GM23338 (cell line): ENCODE data around the gene GPC5. TPM values are rescaled to one million over a fixed set of nuclear protein-coding genes. Genes with fewer than 3 reads are reported as not detected.
A peak's percentile ranks its signal among the peaks of the same experiment; 100 is the strongest.

ENCODE experiments used
- ATAC-seq: fragments of 200-7000 bp; cut with Tn5 transposase; 3 replicates; pipeline ENCODE4 v1.9.1; 2020
- DNase-seq: peaks from one replicate; pipeline ENCODE4 v3.0.0-alpha.2; 2015; ENCODE audit warnings: low spot score
- H2AFZ ChIP-seq: fragments of 200-600 bp; sonication (generic); 2 replicates; pipeline ENCODE4 v1.8.0; 2016; ENCODE audit warnings: antibody characterized with exemption, mild to moderate bottlenecking, moderate library complexity
- H3F3A ChIP-seq: fragments of 200-600 bp; sonication (generic); replicated peaks from 2 replicates; pipeline ENCODE4 v1.8.0; 2017; ENCODE audit warnings: antibody characterized with exemption, mixed run types, low read depth
- H3K27ac ChIP-seq: fragments of 200-600 bp; sonication (generic); 2 replicates; pipeline ENCODE4 v1.6.1; 2016; ENCODE audit warnings: low read depth
- H3K27me3 ChIP-seq: fragments of 200-600 bp; sonication (generic); 2 replicates; pipeline ENCODE4 v1.8.0; 2016; ENCODE audit warnings: mild to moderate bottlenecking, mixed run types, moderate library complexity; ENCODE audit not compliant: insufficient read depth
- H3K36me3 ChIP-seq: fragments of 200-600 bp; sonication (generic); 2 replicates; pipeline ENCODE4 v1.8.0; 2016; ENCODE audit warnings: mild to moderate bottlenecking; ENCODE audit not compliant: insufficient read depth
- H3K4me1 ChIP-seq: fragments of 200-600 bp; sonication (generic); 2 replicates; pipeline ENCODE4 v1.8.0; 2016; ENCODE audit warnings: mild to moderate bottlenecking, moderate library complexity; ENCODE audit not compliant: insufficient read depth
- H3K4me2 ChIP-seq: fragments of 200-600 bp; sonication (generic); 2 replicates; pipeline ENCODE4 v1.7.1; 2017; ENCODE audit warnings: mixed run types
- H3K4me3 ChIP-seq: fragments of 200-600 bp; sonication (generic); 2 replicates; pipeline ENCODE4 v1.6.1; 2016; ENCODE audit warnings: mixed run types
- H3K79me2 ChIP-seq: fragments of 200-600 bp; sonication (generic); replicated peaks from 2 replicates; pipeline ENCODE4 v1.8.0; 2017; ENCODE audit warnings: mild to moderate bottlenecking; ENCODE audit not compliant: insufficient read depth
- H3K9me2 ChIP-seq: fragments of 200-600 bp; sonication (generic); 2 replicates; pipeline ENCODE4 v1.8.0; 2017; ENCODE audit not compliant: insufficient read depth
- H4K20me1 ChIP-seq: fragments of 200-600 bp; sonication (generic); replicated peaks from 2 replicates; pipeline ENCODE4 v1.8.0; 2017; ENCODE audit warnings: mild to moderate bottlenecking; ENCODE audit not compliant: insufficient read depth
- H3K27ac Mint-ChIP-seq: 2 replicates; pipeline ENCODE4 v1.8.0; 2020; ENCODE audit warnings: inconsistent platforms, mild to moderate bottlenecking, moderate library complexity, mixed read lengths
- H3K27me3 Mint-ChIP-seq: 3 replicates; pipeline ENCODE4 v1.8.0; 2022; ENCODE audit warnings: low read depth, mild to moderate bottlenecking, moderate library complexity, mixed read lengths, inconsistent platforms; ENCODE audit not compliant: insufficient read depth, poor library complexity
- H3K36me3 Mint-ChIP-seq: 3 replicates; pipeline ENCODE4 v1.8.0; 2021; ENCODE audit warnings: low read depth, mild to moderate bottlenecking, inconsistent platforms, moderate library complexity, mixed read lengths
- H3K4me1 Mint-ChIP-seq: 3 replicates; pipeline ENCODE4 v1.8.0; 2020; ENCODE audit warnings: mild to moderate bottlenecking, inconsistent platforms, mixed read lengths
- H3K4me3 Mint-ChIP-seq: 3 replicates; pipeline ENCODE4 v1.8.0; 2021; ENCODE audit warnings: moderate library complexity, mild to moderate bottlenecking, inconsistent platforms, mixed read lengths
- H3K9me3 Mint-ChIP-seq: 3 replicates; pipeline ENCODE4 v1.8.0; 2020; ENCODE audit warnings: moderate library complexity, mild to moderate bottlenecking, inconsistent platforms, mixed read lengths
- CTCF ChIP-seq, 2 experiments: fragments of 200-600 bp in 1 of 2; sonication (generic) in 1 of 2; conservative IDR thresholded peaks; 2 replicates each; pipeline versions ENCODE4 v1.5.1 to v1.6.1; 2016 to 2017; ENCODE audit warnings: antibody characterized with exemption in 2 of 2, low read depth in 2 of 2, mild to moderate bottlenecking in 2 of 2, moderate library complexity in 1 of 2
- ETS1 ChIP-seq: IDR thresholded peaks from 2 replicates; pipeline ENCODE4 v1.6.1; 2016; ENCODE audit warnings: antibody characterized with exemption
- EZH2phosphoT487 ChIP-seq: fragments of 200-600 bp; sonication (generic); IDR thresholded peaks from one replicate; pipeline ENCODE4 v1.8.1; 2018; ENCODE audit warnings: antibody characterized with exemption; ENCODE audit not compliant: unreplicated experiment
- JUNB ChIP-seq: IDR thresholded peaks from one replicate; pipeline ENCODE4 v1.6.1; 2016; ENCODE audit warnings: antibody characterized with exemption; ENCODE audit not compliant: unreplicated experiment
- NANOG ChIP-seq: IDR thresholded peaks from 2 replicates; pipeline ENCODE4 v1.6.1; 2016; ENCODE audit warnings: antibody characterized with exemption, borderline replicate concordance
- REST ChIP-seq: IDR thresholded peaks from one replicate; pipeline ENCODE4 v1.6.1; 2018; ENCODE audit warnings: antibody characterized with exemption; ENCODE audit not compliant: unreplicated experiment
- STAT1 ChIP-seq: IDR thresholded peaks from one replicate; pipeline ENCODE4 v1.6.1; 2016; ENCODE audit warnings: antibody characterized with exemption; ENCODE audit not compliant: unreplicated experiment
- ZNF331 ChIP-seq: fragments of 250-450 bp; sonication (Bioruptor Pico); IDR thresholded peaks from 2 replicates; pipeline ENCODE4 v1.5.0; 2020; ENCODE audit warnings: low read depth, mild to moderate bottlenecking, moderate library complexity
- ZNF462 ChIP-seq: fragments of 250-450 bp; sonication (Bioruptor Pico); IDR thresholded peaks from 2 replicates; pipeline ENCODE4 v1.5.0; 2020; ENCODE audit warnings: mild to moderate bottlenecking, moderate library complexity
- polyA plus RNA-seq: library from polyadenylated mRNA; unstranded; fragments of >200 nt; fragmentation: Nextera tagmentation; extraction: Ambion mirVana; gene quantifications from 2 replicates; pipeline ENCODE4 v1.2.1, GENCODE V29; 2016
- total RNA-seq: library from RNA; depleted of rRNA; stranded (reverse); fragments of >200 nt; shearing (Covaris generic); gene quantifications from 2 replicates; pipeline ENCODE4 v1.2.3, GENCODE V29; 2014

GPC5 gene
- total and polyA plus RNA-seq, 2 experiments from 2014 or later = 0.95 to 1.1 TPM

GRCh38 chr13:92510416-92510815, 1112.0 kb downstream of the GPC5 start:
- peaks cover 5% of the 10 kb centered on the region; the same call in 1 of the 3 replicates for H3K4me1 Mint-ChIP-seq
- Histone ChIP-seq H2AFZ (no peak overlapping the region), H3K27me3 (no peaks in the 10 kb centered on the region), H3K79me2 (no peaks in the 10 kb centered on the region), H3K9me2 (peaks cover 4% of the 10 kb centered on the region; the same call in 1 of the 2 replicates), H4K20me1 (no peaks in the 10 kb centered on the region), H3F3A (no peaks in the 10 kb centered on the region), H3K36me3 (no peaks in the 10 kb centered on the region), H3K27ac (no peak overlapping the region), H3K4me1 (no peaks in the 10 kb centered on the region), H3K4me3 (no peak overlapping the region), H3K4me2 (no peak overlapping the region)
- no peak; the same call in 2 of the 3 replicates for ATAC-seq
- H3K4me3 Mint-ChIP-seq = no peak overlapping the region
- H3K36me3 Mint-ChIP-seq = no peaks in the 10 kb centered on the region
- TF ChIP-seq STAT1 (no peak), ZNF462 (0 out of 2 replicates have a peak, but pooled peaks have one; percentile 24)
- no peaks in the 10 kb centered on the region for H3K9me3 Mint-ChIP-seq
- peak; percentile 28 for DNase-seq
- no peak overlapping the region for H3K27ac Mint-ChIP-seq
- H3K27me3 Mint-ChIP-seq = no peaks in the 10 kb centered on the region

GRCh38 chr13:92512852-92513251, 1114.4 kb downstream of the GPC5 start:
- H3K9me3 Mint-ChIP-seq = peaks cover 13% of the 10 kb centered on the region; the same call in 2 of the 3 replicates
- no peaks in the 10 kb centered on the region for H3K36me3 ChIP-seq
- H3K4me2 ChIP-seq = no peak overlapping the region
- H2AFZ ChIP-seq = no peak overlapping the region
- H4K20me1 ChIP-seq = no peaks in the 10 kb centered on the region
- no peaks in the 10 kb centered on the region for H3F3A ChIP-seq
- ATAC-seq (no peak), DNase-seq (no peak)
- H3K36me3 Mint-ChIP-seq = peaks cover 2% of the 10 kb centered on the region; the same call in 1 of the 3 replicates
- H3K79me2 ChIP-seq = no peaks in the 10 kb centered on the region
- peaks cover 4% of the 10 kb centered on the region; the same call in 1 of the 2 replicates for H3K9me2 ChIP-seq
- H3K4me1 ChIP-seq = no peaks in the 10 kb centered on the region
- H3K27me3 ChIP-seq = no peaks in the 10 kb centered on the region
- H3K27me3 Mint-ChIP-seq = no peaks in the 10 kb centered on the region
- peaks cover 5% of the 10 kb centered on the region; the same call in 1 of the 3 replicates for H3K4me1 Mint-ChIP-seq
- no peak overlapping the region for H3K27ac Mint-ChIP-seq
- no peak overlapping the region for H3K27ac ChIP-seq
- H3K4me3 Mint-ChIP-seq = no peak overlapping the region
- H3K4me3 ChIP-seq = no peak overlapping the region
- no peak for TF ChIP-seq JUNB
- TF ChIP-seq ZNF331 = no peak
- TF ChIP-seq CTCF (conservative IDR thresholded peaks at IDR 0.05; ENCODE audit: low read depth in 2 of 2) = no peak
- no peak for TF ChIP-seq ETS1
- TF ChIP-seq STAT1 = no peak
- no peak for TF ChIP-seq REST
- TF ChIP-seq NANOG = no peak
- TF ChIP-seq EZH2phosphoT487 = no peak
